ENCODE results near the gene JOSD2.

The JOSD2 gene

DNA sequence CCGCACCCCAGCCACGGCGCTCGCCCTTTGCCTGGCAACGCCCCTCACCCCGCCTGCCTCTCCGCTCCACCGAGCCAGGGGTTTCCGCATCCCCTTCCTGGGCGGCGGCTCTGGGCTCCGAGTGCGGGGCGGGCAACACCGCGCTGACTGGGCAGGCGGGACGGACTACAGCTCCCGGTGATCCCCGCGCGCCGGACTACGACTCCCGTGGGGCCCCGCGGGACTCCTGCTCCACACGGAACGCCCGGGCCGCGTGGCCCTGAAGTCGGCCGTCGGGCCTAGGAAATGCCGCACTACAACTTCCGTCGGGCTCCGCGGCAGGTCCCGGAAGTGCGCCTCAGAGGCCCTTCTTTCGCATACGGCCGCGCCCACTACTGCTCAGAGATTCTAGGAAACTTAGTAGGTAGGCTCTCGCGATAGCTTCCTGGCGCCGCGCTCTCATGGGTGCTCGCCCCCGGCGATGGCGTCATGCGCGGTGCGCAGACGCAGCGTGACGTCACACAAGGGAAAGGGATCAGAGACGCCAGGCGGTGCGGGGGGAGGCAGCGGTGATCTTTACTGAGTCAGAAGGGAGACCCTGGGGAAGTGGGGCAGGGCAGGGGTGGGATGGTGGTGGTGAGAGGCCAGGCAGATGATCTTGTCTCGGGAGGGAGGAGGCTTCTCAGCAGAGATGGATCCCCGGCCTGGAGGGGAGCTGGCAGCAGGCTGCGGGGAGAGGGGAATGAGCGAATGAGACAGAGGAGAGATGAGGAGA lies at the start of gene JOSD2:
Gene JOSD2 (minus strand): TSS at position 123 of the 754 bp plus-strand sequence. CDS start 760 bp downstream, outside the sequence.
- TF ChIP-seq, protein P1, sequence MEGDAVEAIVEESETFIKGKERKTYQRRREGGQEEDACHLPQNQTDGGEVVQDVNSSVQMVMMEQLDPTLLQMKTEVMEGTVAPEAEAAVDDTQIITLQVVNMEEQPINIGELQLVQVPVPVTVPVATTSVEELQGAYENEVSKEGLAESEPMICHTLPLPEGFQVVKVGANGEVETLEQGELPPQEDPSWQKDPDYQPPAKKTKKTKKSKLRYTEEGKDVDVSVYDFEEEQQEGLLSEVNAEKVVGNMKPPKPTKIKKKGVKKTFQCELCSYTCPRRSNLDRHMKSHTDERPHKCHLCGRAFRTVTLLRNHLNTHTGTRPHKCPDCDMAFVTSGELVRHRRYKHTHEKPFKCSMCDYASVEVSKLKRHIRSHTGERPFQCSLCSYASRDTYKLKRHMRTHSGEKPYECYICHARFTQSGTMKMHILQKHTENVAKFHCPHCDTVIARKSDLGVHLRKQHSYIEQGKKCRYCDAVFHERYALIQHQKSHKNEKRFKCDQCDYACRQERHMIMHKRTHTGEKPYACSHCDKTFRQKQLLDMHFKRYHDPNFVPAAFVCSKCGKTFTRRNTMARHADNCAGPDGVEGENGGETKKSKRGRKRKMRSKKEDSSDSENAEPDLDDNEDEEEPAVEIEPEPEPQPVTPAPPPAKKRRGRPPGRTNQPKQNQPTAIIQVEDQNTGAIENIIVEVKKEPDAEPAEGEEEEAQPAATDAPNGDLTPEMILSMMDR (IDR thresholded peaks at IDR 0.05) = peak in 1 of 2 experiments; percentile 30
- H3K27ac ChIP-seq = peak within 1 kb of the TSS; percentile 83 to 84
- intact Hi-C loops (cut with DNase I; ENCODE audit: low total_unique reads) = loop anchor here (1.0 kb wide), 1 partner anchor 35 kb away; the partner anchor contains the start of genes EMC10 and GARIN5A
- H3K27me3 ChIP-seq = no peaks in the 10 kb centered on the region
- DNase-seq = peak; percentile 99
- H3K4me3 ChIP-seq = peak within 1 kb of the TSS; percentile 75 to 79
- H3K4me1 ChIP-seq = peaks cover 0 to 16% (median 13%) of the 10 kb centered on the region in 4 donors
- H3K36me3 ChIP-seq = peaks cover 0 to 4% (median 0%) of the 10 kb centered on the region in 3 donors
- H3K9me3 ChIP-seq = no peaks in the 10 kb centered on the region

GRCh38 chr19:50559636-50560035 lies 48.6 kb upstream of the JOSD2 start:
- H3K4me1 ChIP-seq = peaks cover 0 to 14% (median 11%) of the 10 kb centered on the region in 4 donors
- intact Hi-C loops (cut with DNase I; ENCODE audit: low total_unique reads) = no loop called here
- H3K27ac ChIP-seq = no peak overlapping the region
- TF ChIP-seq, protein P1 (IDR thresholded peaks at IDR 0.05) = no peak
- H3K9me3 ChIP-seq = no peaks in the 10 kb centered on the region
- no peaks in the 10 kb centered on the region for H3K36me3 ChIP-seq
- H3K4me3 ChIP-seq = no peak overlapping the region
- DNase-seq = no peak
- peaks cover 0 to 86% of the 10 kb centered on the region in 2 donors for H3K27me3 ChIP-seq

DNA sequence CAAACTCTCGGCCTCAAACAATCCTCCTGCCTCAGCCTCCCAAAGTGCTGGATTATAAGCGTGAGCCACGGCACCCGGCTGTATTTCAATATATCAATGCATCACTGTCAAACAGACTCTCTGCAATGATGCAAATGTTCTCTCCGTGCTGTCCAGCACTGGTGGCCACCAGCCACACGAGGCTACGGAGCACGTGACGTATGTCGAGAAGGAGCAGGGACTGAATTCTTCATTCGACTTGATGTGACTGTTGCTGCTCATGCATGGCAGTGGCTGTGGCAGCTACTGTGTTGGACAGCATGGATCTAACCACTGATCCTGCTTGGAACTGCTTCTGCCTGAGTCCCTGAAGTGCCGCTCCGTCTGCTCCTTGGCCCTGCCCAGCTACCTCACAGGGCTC lies 47.5 kb upstream of the JOSD2 start:
- intact Hi-C loops (cut with DNase I; ENCODE audit: low total_unique reads) = no loop called here
- TF ChIP-seq, protein P1 (IDR thresholded peaks at IDR 0.05) = no peak
- no peak for DNase-seq

GRCh38 chr19:50558039-50558438 lies 47.0 kb upstream of the JOSD2 start:
- Histone ChIP-seq H3K4me3 (no peak overlapping the region), H3K36me3 (no peaks in the 10 kb centered on the region), H3K9me3 (no peaks in the 10 kb centered on the region), H3K4me1 (peaks cover 0 to 14% (median 11%) of the 10 kb centered on the region in 4 donors), H3K27me3 (peaks cover 0 to 83% of the 10 kb centered on the region in 2 donors), H3K27ac (no peak overlapping the region)
- DNase-seq = no peak
- TF ChIP-seq, protein P1 (IDR thresholded peaks at IDR 0.05) = no peak
- intact Hi-C loops (cut with DNase I; ENCODE audit: low total_unique reads) = no loop called here

More for the DNA sequence above, 47.5 kb upstream of the JOSD2 start:
- H3K4me3 ChIP-seq = no peak overlapping the region
- peaks cover 0 to 85% of the 10 kb centered on the region in 2 donors for H3K27me3 ChIP-seq
- H3K36me3 ChIP-seq = no peaks in the 10 kb centered on the region
- H3K4me1 ChIP-seq = peaks cover 0 to 14% (median 11%) of the 10 kb centered on the region in 4 donors
- no peak overlapping the region for H3K27ac ChIP-seq
- no peaks in the 10 kb centered on the region for H3K9me3 ChIP-seq

- Histone ChIP-seq H3K27me3 (peaks cover 0 to 81% of the 10 kb centered on the region in 2 donors), H3K9me3 (no peaks in the 10 kb centered on the region), H3K36me3 (no peaks in the 10 kb centered on the region), H3K27ac (no peak overlapping the region), H3K4me3 (peak overlapping the region in 1 of 2 donors; percentile 51), H3K4me1 (peaks cover 0 to 14% (median 12%) of the 10 kb centered on the region in 4 donors)
- intact Hi-C loops (cut with DNase I; ENCODE audit: low total_unique reads) = no loop called here
- TF ChIP-seq, protein P1 (IDR thresholded peaks at IDR 0.05) = no peak
- DNase-seq = no peak
Observed at GRCh38 chr19:50557009-50557613, 46.1 kb upstream of the JOSD2 start.
